HG03175 (cell line): Measurements from ENCODE around the gene IKZF1.

Experiments used
- ATAC-seq: cut with Tn5 transposase; IDR thresholded peaks from one replicate; pipeline ENCODE4 v1.9.1; 2021; ENCODE audit warnings: mild to moderate bottlenecking, moderate library complexity; ENCODE audit not compliant: unreplicated experiment

Gene IKZF1

GRCh38 chr7:50369143-50370026, 64.9 kb downstream of the IKZF1 start:
- no peak for ATAC-seq

DNA sequence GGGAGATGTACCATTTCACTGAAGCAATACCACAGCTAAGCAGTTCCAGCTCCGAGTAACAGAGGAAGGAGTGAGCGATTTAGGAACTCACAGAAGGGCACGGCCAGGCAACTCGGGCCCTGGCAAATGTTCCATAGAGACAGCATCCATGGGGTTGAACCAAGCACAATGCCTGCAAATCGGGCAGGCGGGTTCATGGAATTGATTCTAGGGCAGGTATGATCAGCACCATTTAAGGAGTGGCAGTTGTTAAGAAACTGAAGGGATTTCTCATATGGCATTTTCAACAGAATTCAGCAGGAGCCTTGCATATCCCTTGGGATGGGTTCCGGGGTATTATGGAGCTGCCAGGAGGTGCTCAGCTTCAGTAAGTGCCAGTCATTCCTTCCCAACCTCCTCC, 66.4 kb downstream of the IKZF1 start:
- no peak for ATAC-seq

GRCh38 chr7:50371551-50372021, 67.1 kb downstream of the IKZF1 start:
- no peak for ATAC-seq

- ATAC-seq, result no peak
Observed at GRCh38 chr7:50372923-50373322, 68.4 kb downstream of the IKZF1 start.

DNA sequence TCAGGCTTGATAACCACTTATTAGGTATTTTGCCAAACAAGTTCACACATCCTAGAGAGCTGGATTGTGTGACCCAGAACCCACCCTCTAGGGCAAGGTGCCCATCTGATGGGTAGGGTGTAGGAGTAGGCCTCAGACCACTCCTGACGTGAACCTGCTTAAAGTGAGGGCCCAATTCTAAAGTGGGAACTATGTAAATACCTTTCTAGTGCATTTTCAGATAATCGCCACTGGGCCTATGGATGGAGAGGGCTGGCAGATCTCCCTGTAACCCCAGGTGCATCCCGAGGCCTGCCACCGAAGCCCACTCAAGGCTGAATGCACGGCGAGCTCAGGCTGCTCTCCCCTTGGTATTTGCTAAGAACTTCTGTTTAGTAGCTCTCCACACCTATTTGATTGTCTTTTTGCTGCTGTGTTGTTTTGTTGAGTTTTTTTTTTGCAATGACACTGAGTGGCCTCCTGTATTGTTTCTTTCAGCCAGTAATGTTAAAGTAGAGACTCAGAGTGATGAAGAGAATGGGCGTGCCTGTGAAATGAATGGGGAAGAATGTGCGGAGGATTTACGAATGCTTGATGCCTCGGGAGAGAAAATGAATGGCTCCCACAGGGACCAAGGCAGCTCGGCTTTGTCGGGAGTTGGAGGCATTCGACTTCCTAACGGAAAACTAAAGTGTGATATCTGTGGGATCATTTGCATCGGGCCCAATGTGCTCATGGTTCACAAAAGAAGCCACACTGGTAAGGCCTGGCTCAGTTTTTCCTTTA, 71.7 kb downstream of the IKZF1 start:
- no peak for ATAC-seq

DNA sequence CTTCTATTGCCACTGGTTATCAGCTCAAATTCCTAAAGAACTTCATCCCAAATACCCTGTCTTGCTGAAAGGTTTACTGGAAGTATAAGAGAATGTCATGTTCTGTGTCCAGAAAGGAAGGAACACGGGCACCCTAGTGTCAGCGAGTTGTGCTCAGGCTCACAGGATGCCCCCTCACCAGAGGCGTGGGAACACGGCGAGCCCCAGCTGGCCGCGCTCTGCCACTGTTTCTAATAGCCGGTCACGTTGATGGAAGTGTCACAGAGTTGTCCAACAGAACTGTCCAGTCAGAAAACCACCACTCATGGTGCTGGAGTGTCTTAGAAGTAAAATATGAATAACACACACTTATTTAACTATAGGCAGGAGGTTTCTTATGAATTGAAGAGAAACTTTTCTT, 72.8 kb downstream of the IKZF1 start:
- ATAC-seq, result no peak

DNA sequence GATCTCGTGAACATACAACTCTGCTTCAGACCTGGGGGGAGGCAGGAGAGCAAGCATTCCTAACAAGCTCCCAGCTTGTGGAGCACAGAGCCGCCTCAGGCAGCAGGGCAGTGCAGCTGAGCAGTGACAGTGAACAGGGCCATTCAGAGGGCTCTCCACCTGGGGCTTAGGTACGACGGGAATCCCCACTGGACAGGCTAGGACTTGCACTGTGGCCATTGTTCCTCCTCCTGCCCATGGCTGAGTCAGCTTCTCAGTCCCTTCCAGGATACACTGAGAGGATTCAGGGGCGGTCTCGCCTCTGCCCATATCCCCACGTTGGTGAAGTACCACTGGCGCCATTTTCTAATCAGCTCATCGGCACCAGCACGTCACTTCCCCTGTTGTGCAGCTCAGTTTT, 74.6 kb downstream of the IKZF1 start:
- ATAC-seq, result no peak

DNA sequence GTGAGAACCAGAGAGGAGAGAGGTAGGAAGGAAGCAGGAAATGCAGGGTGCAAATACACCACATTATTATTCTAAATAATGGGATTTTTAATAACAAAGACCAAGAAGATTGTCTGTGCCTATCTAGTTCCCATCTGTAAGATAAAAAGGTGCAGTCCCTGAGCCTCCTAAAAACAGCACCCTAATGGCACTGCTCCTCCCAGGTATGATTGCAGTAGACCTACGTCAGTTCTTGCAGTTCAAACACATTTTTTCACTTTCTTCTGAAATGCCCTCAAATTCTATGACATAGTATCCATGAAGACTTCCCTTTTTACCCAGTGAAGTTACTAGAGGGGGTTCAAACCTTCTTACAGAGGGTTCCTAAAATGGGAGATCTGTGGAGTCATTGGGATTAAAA, 75.0 kb downstream of the IKZF1 start:
- no peak for ATAC-seq

DNA sequence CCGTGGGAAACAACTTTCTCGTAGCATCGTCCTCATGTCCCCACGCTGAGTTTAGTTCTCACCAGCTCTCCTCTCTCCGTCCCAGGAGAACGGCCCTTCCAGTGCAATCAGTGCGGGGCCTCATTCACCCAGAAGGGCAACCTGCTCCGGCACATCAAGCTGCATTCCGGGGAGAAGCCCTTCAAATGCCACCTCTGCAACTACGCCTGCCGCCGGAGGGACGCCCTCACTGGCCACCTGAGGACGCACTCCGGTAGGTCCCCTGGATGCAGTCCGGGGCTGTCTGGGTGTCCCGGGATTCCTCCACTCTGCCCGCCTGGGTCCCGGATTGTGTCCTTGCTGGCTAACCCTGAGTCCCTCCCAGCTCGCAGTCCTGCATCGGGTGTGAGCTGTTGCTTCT, 77.9 kb downstream of the IKZF1 start:
- ATAC-seq, result no peak

GRCh38 chr7:50387351-50387750, 82.8 kb downstream of the IKZF1 start:
- no peak for ATAC-seq

GRCh38 chr7:50389961-50390360, 85.4 kb downstream of the IKZF1 start:
- ATAC-seq, result no peak

GRCh38 chr7:50391386-50391785, 86.9 kb downstream of the IKZF1 start:
- no peak for ATAC-seq

GRCh38 chr7:50393076-50393475, 88.6 kb downstream of the IKZF1 start:
- ATAC-seq, result no peak

DNA sequence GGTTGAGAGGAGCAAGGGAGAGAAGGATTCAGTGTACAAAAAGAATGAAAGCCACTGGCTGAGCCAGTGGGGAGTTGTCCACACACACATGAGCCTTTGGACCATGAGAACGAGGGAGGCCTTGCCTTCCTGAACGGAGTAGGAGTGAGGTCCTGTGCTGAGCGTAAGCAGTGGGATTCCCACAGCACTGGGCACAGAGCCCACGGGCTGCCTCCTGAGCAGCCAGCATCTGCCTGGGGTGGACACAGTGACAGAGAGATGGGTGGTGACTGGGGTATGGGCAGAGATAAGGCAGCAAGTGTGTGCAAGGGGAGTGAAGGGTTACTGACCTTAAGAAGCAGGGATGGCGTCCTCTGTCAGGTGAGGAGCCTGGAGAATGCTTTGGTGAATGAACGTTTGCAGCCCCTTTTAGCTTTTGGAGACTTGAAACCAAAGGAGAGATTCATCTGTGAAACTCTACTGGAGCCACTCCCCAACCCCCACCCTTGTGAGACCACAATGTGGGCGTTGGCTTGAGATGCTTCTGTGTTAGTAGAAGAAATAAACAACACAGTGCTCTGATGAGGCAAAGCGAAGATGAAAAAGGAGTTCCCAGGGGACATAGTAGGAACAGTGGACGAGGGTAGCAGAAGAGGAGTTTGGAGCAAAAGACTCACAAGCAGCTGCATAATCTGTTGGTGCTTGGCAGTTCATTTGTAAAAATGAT, 89.2 kb downstream of the IKZF1 start:
- no peak for ATAC-seq

GRCh38 chr7:50394315-50394714, 89.8 kb downstream of the IKZF1 start:
- no peak for ATAC-seq

DNA sequence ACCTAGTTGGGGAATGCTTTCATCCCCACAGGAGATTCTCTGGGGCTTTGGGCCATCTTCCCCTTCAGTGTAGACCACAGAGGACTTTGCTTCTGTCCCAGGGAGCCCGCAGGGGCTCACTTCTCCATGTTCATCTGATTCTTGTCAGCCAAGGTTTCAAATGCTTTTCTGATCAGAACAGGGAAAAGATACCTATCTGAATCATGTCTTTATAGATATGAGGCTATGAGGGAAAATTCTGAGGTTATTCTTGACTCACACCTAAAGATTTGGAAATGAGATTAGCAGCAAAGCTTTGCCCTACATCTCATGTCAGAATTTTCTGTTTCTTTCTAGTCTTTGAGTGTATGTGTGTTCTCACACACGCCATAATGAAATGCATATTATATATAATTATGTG, 92.3 kb downstream of the IKZF1 start:
- ATAC-seq, result peak; percentile 7

DNA sequence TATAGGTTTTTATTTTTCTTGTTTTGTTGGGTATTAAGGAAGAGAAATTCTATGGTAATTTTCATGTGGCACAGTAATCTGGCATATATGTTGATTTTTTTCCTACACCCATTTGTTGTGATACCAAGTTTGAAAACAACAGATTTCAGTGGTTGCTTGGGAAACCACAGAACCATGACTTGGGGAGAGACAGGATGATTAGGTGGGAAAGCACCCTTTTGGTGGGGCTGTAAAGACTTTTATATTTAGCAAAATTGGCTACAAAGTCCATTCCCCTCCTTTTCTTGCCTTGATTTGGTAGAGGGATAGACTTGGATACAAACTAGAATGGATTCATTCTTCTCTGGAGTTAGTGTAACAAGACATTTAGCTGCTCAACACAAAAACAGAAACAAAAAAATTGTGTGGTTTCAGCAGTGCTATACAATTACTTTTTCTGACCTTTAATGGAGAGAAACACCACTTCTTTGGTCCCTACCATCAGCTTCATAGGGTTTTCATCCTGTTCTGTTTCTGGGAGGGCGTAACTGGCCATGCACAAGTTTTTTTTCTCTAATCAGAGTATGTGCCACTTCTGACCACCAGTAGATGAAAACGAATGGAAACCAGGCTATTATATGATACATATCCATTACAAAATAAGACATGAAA, 92.9 kb downstream of the IKZF1 start:
- ATAC-seq, result peak; percentile 66

GRCh38 chr7:50397971-50398324, 93.4 kb downstream of the IKZF1 start:
- ATAC-seq, result peak; percentile 9

GRCh38 chr7:50399206-50399605, 94.7 kb downstream of the IKZF1 start:
- no peak for ATAC-seq

DNA sequence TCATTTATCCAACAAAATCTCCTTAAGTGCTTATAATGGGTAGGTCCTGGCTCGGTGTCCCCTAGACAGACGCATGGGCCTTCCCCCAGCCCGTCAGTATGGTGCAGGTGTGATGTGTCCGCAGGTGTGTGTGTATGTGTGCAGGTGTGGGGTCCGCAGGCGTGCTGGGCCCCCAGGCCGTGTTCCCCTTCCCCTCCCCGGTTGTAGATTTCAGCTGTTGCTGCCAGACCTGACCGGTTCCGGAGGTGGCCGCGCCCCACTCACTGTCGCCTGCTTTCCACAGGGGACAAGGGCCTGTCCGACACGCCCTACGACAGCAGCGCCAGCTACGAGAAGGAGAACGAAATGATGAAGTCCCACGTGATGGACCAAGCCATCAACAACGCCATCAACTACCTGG, 95.1 kb downstream of the IKZF1 start:
- no peak for ATAC-seq

GRCh38 chr7:50400114-50400513, 95.6 kb downstream of the IKZF1 start:
- no peak for ATAC-seq
